ENCODE measurements around the gene ZDHHC24. TPM values are rescaled to one million over a fixed set of nuclear protein-coding genes. Genes with fewer than 3 reads are reported as not detected.

The ZDHHC24 gene
- polyA plus RNA-seq, 1 donor = 4.6 TPM

GRCh38 chr11:66566221-66566620 lies 20.4 kb upstream of the ZDHHC24 start:
- no peak for DNase-seq

GRCh38 chr11:66564984-66565383 lies 19.1 kb upstream of the ZDHHC24 start:
- no peak for DNase-seq

- DNase-seq = no peak
These were observed 18.7 kb upstream of the ZDHHC24 start for GRCh38 chr11:66564538-66564937.

GRCh38 chr11:66563832-66564231 lies 18.0 kb upstream of the ZDHHC24 start:
- DNase-seq = no peak

- no peak for DNase-seq
These were observed 17.2 kb upstream of the ZDHHC24 start for GRCh38 chr11:66562907-66563583.

GRCh38 chr11:66562275-66562674 lies 16.4 kb upstream of the ZDHHC24 start:
- no peak for DNase-seq

GRCh38 chr11:66561975-66562248 lies 16.1 kb upstream of the ZDHHC24 start:
- DNase-seq = no peak

GRCh38 chr11:66561178-66561974 lies 15.5 kb upstream of the ZDHHC24 start:
- no peak for DNase-seq

- no peak for DNase-seq
These were observed 14.2 kb upstream of the ZDHHC24 start for GRCh38 chr11:66559866-66560676.

- DNase-seq = no peak
These were observed 13.5 kb upstream of the ZDHHC24 start for GRCh38 chr11:66559142-66559865.

GRCh38 chr11:66557733-66558326 lies 12.0 kb upstream of the ZDHHC24 start:
- DNase-seq = no peak

- no peak for DNase-seq
These were observed 10.2 kb upstream of the ZDHHC24 start for GRCh38 chr11:66556086-66556485.

GRCh38 chr11:66555416-66555815 lies 9.6 kb upstream of the ZDHHC24 start:
- DNase-seq = no peak

GRCh38 chr11:66554602-66555001 lies 8.8 kb upstream of the ZDHHC24 start:
- DNase-seq = no peak

- DNase-seq = no peak
These were observed 5.0 kb upstream of the ZDHHC24 start for GRCh38 chr11:66550887-66551286.

- no peak for DNase-seq
These were observed 3.8 kb upstream of the ZDHHC24 start for GRCh38 chr11:66549696-66550095.

GRCh38 chr11:66548774-66549630 lies 3.2 kb upstream of the ZDHHC24 start:
- no peak for DNase-seq

GRCh38 chr11:66548041-66548440 lies 2.2 kb upstream of the ZDHHC24 start:
- DNase-seq = no peak

- no peak for DNase-seq
These were observed 1.8 kb upstream of the ZDHHC24 start for GRCh38 chr11:66547662-66548009.

GRCh38 chr11:66546966-66547661 lies 1.3 kb upstream of the ZDHHC24 start:
- DNase-seq = no peak
